MCF 10A (cell line): Measurements from ENCODE around the gene LAPTM5. TPM values are rescaled to one million over a fixed set of nuclear protein-coding genes. Genes with fewer than 3 reads are reported as not detected.
"Not testable (repeated sequence)": the region's sequence is repeated elsewhere in the genome, so short reads cannot be mapped to it uniquely, and the experiment has no call there.

Experiments used
- BruUV-seq: library from RNA; stranded (reverse); fragments of 400-500 nt; replicated peaks from 2 replicates; lab custom pipeline; 2021; lab: Mats Ljungman, UMichigan
- CTCF ChIA-PET: fragments of 300-600 bp; sonication (Branson Sonifier 250); formaldehyde crosslinking; extraction: SDS; loops from one replicate; lab custom pipeline; 2021; ENCODE audit warnings: antibody characterized with exemption, inconsistent platforms; lab: Yijun Ruan, JAX
- POLR2A ChIA-PET: fragments of 300-600, 350-650 bp; sonication (Branson Sonifier 250); formaldehyde crosslinking; extraction: SDS; loops from one replicate; lab custom pipeline; 2020; ENCODE audit warnings: antibody characterized with exemption, inconsistent platforms; lab: Yijun Ruan, JAX
- DNase-seq: peaks from one replicate; pipeline ENCODE4 v3.0.0-alpha.2; 2018; ENCODE audit not compliant: unreplicated experiment
- H3K27ac Mint-ChIP-seq: one replicate; pipeline ENCODE4 v1.8.0; 2022; ENCODE audit warnings: mild to moderate bottlenecking, low read depth, mixed read lengths; ENCODE audit not compliant: unreplicated experiment
- H3K27me3 Mint-ChIP-seq: one replicate; pipeline ENCODE4 v1.8.0; 2022; ENCODE audit warnings: mixed read lengths; ENCODE audit not compliant: insufficient read depth, unreplicated experiment
- H3K36me3 Mint-ChIP-seq: one replicate; pipeline ENCODE4 v1.8.0; 2022; ENCODE audit warnings: mild to moderate bottlenecking, moderate library complexity, mixed read lengths; ENCODE audit not compliant: insufficient read depth, unreplicated experiment
- H3K4me1 Mint-ChIP-seq: one replicate; pipeline ENCODE4 v1.8.0; 2022; ENCODE audit warnings: mixed read lengths; ENCODE audit not compliant: insufficient read depth, unreplicated experiment
- H3K4me3 Mint-ChIP-seq: one replicate; pipeline ENCODE4 v1.8.0; 2022; ENCODE audit warnings: mild to moderate bottlenecking, moderate library complexity, mixed read lengths; ENCODE audit not compliant: unreplicated experiment
- H3K9me3 Mint-ChIP-seq: one replicate; pipeline ENCODE4 v1.8.0; 2022; ENCODE audit warnings: mixed read lengths; ENCODE audit not compliant: unreplicated experiment
- intact Hi-C: fragments of 100-400 bp; cut with micrococcal nuclease; formaldehyde crosslinking; loops from 2 replicates; pipeline ENCODE4 v1.14.1; 2022
- total RNA-seq: library from RNA; stranded (reverse); gene quantifications from 2 replicates; pipeline ENCODE4 v1.2.3, GENCODE V29; 2022
- TF ChIP-seq, protein P1 (sequence below): fragments of 200-600 bp; IDR thresholded peaks from one replicate; pipeline ENCODE4 v1.8.0; 2022; ENCODE audit warnings: antibody characterized with exemption, mild to moderate bottlenecking; ENCODE audit not compliant: unreplicated experiment

The LAPTM5 gene
- total RNA-seq, 1 experiment from 2014 or later: 15.9 TPM

DNA sequence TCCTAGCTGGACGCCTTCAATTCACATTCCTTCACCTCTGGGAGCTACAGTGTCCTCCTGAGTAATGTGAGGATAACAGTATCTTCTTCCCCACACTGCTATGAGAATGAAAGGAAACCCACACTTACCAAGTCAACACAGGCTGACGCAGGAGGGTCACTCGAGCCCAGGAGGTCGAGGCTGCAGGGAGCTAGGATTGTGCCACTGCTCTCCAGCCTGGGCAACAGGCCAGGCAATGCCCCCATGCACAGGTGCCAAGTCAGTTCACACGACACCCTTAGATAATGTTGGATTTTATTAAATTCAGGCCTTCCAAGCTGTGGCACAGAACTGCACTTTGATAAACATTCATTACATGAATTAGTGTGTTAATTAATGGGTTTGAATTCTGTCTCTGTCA, 66.1 kb downstream of the LAPTM5 start:
- Mint-ChIP-seq H3K36me3 (no peaks in the 10 kb centered on the region), H3K4me3 (no peak overlapping the region), H3K4me1 (peaks cover 13% of the 10 kb centered on the region), H3K9me3 (no peaks in the 10 kb centered on the region), H3K27me3 (no peaks in the 10 kb centered on the region), H3K27ac (no peak overlapping the region)
- intact Hi-C loops: no loop called here
- ChIA-PET CTCF (interaction anchor here (0.6 to 0.9 kb wide), 2 partner anchors 17 to 383 kb away, joined by 3 to 5 read pairs; no protein-coding TSS in a partner anchor), POLR2A (interaction anchor here (1.3 kb wide), 1 partner anchor 14 kb away, joined by 3 read pairs; no protein-coding TSS in a partner anchor)
- no peak for DNase-seq
- TF ChIP-seq, protein P1, sequence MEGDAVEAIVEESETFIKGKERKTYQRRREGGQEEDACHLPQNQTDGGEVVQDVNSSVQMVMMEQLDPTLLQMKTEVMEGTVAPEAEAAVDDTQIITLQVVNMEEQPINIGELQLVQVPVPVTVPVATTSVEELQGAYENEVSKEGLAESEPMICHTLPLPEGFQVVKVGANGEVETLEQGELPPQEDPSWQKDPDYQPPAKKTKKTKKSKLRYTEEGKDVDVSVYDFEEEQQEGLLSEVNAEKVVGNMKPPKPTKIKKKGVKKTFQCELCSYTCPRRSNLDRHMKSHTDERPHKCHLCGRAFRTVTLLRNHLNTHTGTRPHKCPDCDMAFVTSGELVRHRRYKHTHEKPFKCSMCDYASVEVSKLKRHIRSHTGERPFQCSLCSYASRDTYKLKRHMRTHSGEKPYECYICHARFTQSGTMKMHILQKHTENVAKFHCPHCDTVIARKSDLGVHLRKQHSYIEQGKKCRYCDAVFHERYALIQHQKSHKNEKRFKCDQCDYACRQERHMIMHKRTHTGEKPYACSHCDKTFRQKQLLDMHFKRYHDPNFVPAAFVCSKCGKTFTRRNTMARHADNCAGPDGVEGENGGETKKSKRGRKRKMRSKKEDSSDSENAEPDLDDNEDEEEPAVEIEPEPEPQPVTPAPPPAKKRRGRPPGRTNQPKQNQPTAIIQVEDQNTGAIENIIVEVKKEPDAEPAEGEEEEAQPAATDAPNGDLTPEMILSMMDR: no peak
- no TSS peak for BruUV-seq

DNA sequence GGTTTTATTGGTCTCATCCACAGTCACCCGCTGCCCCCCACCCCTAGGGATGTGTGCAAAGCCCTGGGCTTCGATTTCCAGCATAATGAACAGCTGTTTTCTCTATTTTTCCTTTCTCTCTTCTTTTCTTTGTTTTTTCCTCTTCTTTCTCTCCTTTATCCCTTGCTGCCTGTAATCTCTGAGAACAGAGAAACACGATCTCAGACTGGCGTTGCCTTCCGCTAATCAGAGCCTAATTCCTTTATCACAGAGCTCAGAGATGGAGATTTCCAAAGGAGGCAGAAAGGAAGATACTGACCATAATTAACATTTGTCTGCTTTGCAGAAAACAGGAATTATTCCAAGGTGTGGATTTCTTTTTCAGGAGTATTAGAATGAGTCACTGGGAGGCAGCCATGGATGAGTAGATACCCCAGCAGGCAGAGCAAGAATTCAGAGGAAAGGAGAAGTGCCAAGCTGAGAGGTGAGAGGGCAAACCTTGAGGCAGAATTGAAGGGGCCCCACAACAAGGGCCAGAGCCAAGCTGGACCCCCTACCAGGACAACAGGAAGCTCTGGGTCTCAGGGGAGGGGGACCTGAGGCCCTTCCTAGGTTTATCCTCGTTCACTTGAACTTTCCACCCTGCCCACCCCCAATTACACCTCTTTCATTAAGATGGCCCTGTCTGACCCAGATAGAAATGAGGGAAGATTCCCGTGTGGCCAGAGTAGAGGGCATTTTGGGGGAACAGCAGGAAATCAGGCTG, 67.5 kb downstream of the LAPTM5 start:
- Mint-ChIP-seq H3K4me1 (peaks cover 13% of the 10 kb centered on the region), H3K27me3 (no peaks in the 10 kb centered on the region), H3K9me3 (no peaks in the 10 kb centered on the region), H3K4me3 (no peak overlapping the region), H3K36me3 (no peaks in the 10 kb centered on the region), H3K27ac (no peak overlapping the region)
- intact Hi-C loops: no loop called here
- CTCF ChIA-PET: interaction anchor here (0.7 to 1.4 kb wide), 2 partner anchors 17 to 19 kb away, joined by 3 read pairs; no protein-coding TSS in a partner anchor
- TF ChIP-seq, protein P1: no peak
- POLR2A ChIA-PET: no interaction called here
- no peak for DNase-seq
- no TSS peak for BruUV-seq

DNA sequence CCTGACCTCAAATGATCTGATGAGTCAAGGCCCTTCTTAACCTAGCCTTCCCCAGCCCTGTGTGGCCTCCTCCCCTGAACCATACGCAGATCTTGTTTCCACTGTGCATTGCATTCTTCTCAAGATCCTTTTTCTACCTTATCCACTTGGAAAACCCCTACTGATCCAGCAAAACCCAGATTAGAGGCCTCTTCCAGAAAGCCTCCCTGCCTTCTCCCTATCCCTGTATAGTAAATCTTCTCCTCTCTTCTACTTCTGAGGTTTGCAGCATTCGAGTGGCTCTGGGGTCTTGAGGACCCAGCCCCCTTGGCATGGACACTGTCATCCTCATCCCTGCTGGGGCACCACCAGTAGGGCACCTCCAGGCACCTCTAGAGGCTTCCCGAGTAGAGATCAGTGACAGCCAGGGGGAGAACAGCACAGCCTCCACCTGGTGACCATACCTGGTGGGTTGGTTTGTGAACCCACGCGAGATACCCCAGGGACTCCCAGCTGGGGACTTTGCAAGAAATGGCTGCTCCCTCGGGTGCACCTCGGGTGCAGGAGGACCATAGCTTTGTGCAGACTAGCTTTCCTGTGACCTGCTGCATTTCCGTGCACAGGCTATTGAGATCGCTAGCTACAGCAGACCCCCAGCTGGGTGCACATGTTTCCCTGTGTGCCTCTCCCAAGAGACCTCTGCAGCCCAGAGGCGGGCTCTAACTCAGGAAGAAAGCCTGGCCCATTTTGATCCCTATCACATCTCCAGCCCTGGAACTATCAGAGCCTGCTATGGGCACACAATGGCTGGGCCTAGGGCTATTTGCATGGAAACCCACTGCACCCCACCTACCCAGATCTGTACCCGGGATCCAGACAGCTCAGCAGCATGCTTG, 68.4 kb downstream of the LAPTM5 start:
- intact Hi-C loops: no loop called here
- POLR2A ChIA-PET: no interaction called here
- H3K36me3 Mint-ChIP-seq: no peaks in the 10 kb centered on the region
- CTCF ChIA-PET: interaction anchor here (1.4 kb wide), 1 partner anchor 18 kb away, joined by 3 read pairs; no protein-coding TSS in a partner anchor
- no peak overlapping the region for H3K4me3 Mint-ChIP-seq
- BruUV-seq: no TSS peak
- no peaks in the 10 kb centered on the region for H3K27me3 Mint-ChIP-seq
- DNase-seq: no peak
- TF ChIP-seq, protein P1: no peak
- H3K4me1 Mint-ChIP-seq: peaks cover 13% of the 10 kb centered on the region
- H3K27ac Mint-ChIP-seq: no peak overlapping the region
- H3K9me3 Mint-ChIP-seq: no peaks in the 10 kb centered on the region

DNA sequence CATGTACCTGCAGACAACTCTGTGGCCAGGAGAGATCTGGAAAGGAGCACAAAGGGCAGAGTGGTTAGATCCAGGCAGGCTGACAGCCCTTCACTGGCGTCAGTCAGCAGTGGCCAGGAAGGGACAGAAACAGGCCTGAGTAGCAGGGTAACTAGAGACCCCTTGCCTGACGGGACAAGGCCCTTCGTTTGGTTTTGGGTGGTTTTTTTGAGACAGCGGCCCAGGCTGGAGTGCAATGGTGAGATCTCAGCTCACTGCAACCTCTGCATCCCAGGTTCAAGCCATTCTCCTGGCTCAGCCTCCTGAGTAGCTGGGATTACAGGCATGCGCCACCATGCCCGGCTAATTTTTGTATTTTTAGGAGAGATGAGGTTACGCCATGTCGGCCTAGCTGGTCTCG, 69.1 kb downstream of the LAPTM5 start:
- POLR2A ChIA-PET, H3K4me3 Mint-ChIP-seq, intact Hi-C loops, H3K27me3 Mint-ChIP-seq, H3K36me3 Mint-ChIP-seq, H3K27ac Mint-ChIP-seq, CTCF ChIA-PET, DNase-seq, H3K9me3 Mint-ChIP-seq, BruUV-seq: not testable (repeated sequence)
- peaks cover 13% of the 10 kb centered on the region for H3K4me1 Mint-ChIP-seq
